ENCODE measurements around the gene NPIPA1.
"Not testable (repeated sequence)": the region's sequence is repeated elsewhere in the genome, so short reads cannot be mapped to it uniquely, and the experiment has no call there.

Gene NPIPA1

GRCh38 chr16:14998300-14998699 lies 61.1 kb downstream of the NPIPA1 start:
- H3K9me2 ChIP-seq (replicated peaks; ENCODE audit: low read depth, low read length); H3F3A ChIP-seq (ENCODE audit: low read depth); H3K79me2 ChIP-seq (ENCODE audit: insufficient read depth, low read length); H3K9ac ChIP-seq (ENCODE audit: low read depth, low read length, poor library complexity, severe bottlenecking); H3K36me3 ChIP-seq (ENCODE audit: insufficient read depth, low read length); H3K4me1 ChIP-seq (ENCODE audit: insufficient read depth, low read length, poor library complexity, severe bottlenecking); H3K4me2 ChIP-seq (ENCODE audit: low read depth, low read length, poor library complexity, severe bottlenecking); H4K20me1 ChIP-seq (ENCODE audit: insufficient read depth, low read length, poor library complexity, severe bottlenecking); H3K27me3 ChIP-seq (ENCODE audit: insufficient read depth, low read length, poor library complexity, severe bottlenecking); H3K4me3 ChIP-seq (ENCODE audit: low read length, poor library complexity, severe bottlenecking); H3K9me3 ChIP-seq (ENCODE audit: insufficient read depth, low read depth, low read length); H2AFZ ChIP-seq (ENCODE audit: low read length): not testable (repeated sequence)

GRCh38 chr16:14999845-15000244 lies 62.6 kb downstream of the NPIPA1 start:
- not testable (repeated sequence) for H2AFZ ChIP-seq (ENCODE audit: low read length); H3K27me3 ChIP-seq (ENCODE audit: insufficient read depth, low read length, poor library complexity, severe bottlenecking); H3F3A ChIP-seq (ENCODE audit: low read depth); H3K79me2 ChIP-seq (ENCODE audit: insufficient read depth, low read length); H3K4me3 ChIP-seq (ENCODE audit: low read length, poor library complexity, severe bottlenecking); H3K36me3 ChIP-seq (ENCODE audit: insufficient read depth, low read length); H3K4me1 ChIP-seq (ENCODE audit: insufficient read depth, low read length, poor library complexity, severe bottlenecking); H3K9me2 ChIP-seq (replicated peaks; ENCODE audit: low read depth, low read length); H3K9ac ChIP-seq (ENCODE audit: low read depth, low read length, poor library complexity, severe bottlenecking); H3K4me2 ChIP-seq (ENCODE audit: low read depth, low read length, poor library complexity, severe bottlenecking); H4K20me1 ChIP-seq (ENCODE audit: insufficient read depth, low read length, poor library complexity, severe bottlenecking); H3K9me3 ChIP-seq (ENCODE audit: insufficient read depth, low read depth, low read length)

Data from Loucy (cell line).